ENCODE results near the gene TMEM30A.

DNA sequence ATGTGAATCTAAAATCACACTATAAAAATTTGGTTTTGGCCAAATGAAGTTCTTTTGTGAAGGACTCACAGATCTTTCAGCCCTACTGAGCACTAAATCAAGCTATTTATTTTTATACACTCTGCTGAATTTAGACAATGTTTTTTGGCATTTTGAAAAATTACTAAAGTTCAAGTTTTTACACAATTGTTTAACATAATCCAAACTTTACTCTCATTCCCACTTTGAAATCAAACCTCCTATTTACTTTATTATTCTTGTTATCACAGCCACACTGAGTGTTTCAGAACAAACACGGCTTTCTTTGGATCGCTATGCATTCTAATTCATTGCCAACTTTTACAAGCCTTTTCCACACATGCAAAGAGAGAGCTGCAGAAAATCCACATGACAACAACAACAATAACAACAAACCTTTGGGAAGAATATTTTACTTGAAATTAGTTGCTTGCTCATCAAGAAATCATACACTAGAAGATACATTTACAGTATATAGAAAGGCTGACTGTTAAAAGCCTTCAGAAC, 49.1 kb upstream of the TMEM30A start:
- TF ChIP-seq RNF2 (conservative IDR thresholded peaks at IDR 0.05; ENCODE audit: low read depth), result no peak
- no peak for TF ChIP-seq CREB1 (IDR thresholded peaks at IDR 0.05)
- no peak for TF ChIP-seq CREB1 (CRISPR knock-in tag; IDR thresholded peaks at IDR 0.05)
- TF ChIP-seq CBX5 (CRISPR knock-in tag; IDR thresholded peaks at IDR 0.05; ENCODE audit: borderline replicate concordance), result no peak
- TF ChIP-seq KLF6 (CRISPR knock-in tag; IDR thresholded peaks at IDR 0.05), result no peak
- TF ChIP-seq SMC3 (IDR thresholded peaks at IDR 0.05; ENCODE audit: low read length), result no peak
- TF ChIP-seq, protein P1, sequence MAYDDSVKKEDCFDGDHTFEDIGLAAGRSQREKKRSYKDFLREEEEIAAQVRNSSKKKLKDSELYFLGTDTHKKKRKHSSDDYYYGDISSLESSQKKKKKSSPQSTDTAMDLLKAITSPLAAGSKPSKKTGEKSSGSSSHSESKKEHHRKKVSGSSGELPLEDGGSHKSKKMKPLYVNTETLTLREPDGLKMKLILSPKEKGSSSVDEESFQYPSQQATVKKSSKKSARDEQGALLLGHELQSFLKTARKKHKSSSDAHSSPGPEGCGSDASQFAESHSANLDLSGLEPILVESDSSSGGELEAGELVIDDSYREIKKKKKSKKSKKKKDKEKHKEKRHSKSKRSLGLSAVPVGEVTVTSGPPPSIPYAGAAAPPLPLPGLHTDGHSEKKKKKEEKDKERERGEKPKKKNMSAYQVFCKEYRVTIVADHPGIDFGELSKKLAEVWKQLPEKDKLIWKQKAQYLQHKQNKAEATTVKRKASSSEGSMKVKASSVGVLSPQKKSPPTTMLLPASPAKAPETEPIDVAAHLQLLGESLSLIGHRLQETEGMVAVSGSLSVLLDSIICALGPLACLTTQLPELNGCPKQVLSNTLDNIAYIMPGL (CRISPR knock-in tag; IDR thresholded peaks at IDR 0.05; ENCODE audit: borderline replicate concordance in 1 of 2, low read depth in 1 of 2), result no peak
- TF ChIP-seq POLR2A (IDR thresholded peaks at IDR 0.05; ENCODE audit: insufficient read depth in 1 of 2, low read depth in 2 of 2, low read length in 2 of 2), result no peak

Measured in HepG2 (cell line).